Testis (tissue), 2 donors: Measurements from ENCODE around the gene SELENOS.

ENCODE experiments used
- POLR2A ChIP-seq: fragments of 450-650 bp; IDR thresholded peaks from one replicate; pipeline ENCODE4 v1.6.1; 2017; ENCODE audit warnings: antibody characterized with exemption, mild to moderate bottlenecking, moderate library complexity
- TF ChIP-seq, protein P1 (sequence below), 3 experiments: fragments of 450-650 bp in 2 of 3; fragments of 200-600 bp in 1 of 3; sonication (generic) in 1 of 3; IDR thresholded peaks; one replicate each; pipeline ENCODE4 v1.5.1; 2016 to 2019; ENCODE audit warnings: antibody characterized with exemption in 3 of 3, mild to moderate bottlenecking in 2 of 3, moderate library complexity in 1 of 3

- TF ChIP-seq POLR2A = no peak
- TF ChIP-seq, protein P1, sequence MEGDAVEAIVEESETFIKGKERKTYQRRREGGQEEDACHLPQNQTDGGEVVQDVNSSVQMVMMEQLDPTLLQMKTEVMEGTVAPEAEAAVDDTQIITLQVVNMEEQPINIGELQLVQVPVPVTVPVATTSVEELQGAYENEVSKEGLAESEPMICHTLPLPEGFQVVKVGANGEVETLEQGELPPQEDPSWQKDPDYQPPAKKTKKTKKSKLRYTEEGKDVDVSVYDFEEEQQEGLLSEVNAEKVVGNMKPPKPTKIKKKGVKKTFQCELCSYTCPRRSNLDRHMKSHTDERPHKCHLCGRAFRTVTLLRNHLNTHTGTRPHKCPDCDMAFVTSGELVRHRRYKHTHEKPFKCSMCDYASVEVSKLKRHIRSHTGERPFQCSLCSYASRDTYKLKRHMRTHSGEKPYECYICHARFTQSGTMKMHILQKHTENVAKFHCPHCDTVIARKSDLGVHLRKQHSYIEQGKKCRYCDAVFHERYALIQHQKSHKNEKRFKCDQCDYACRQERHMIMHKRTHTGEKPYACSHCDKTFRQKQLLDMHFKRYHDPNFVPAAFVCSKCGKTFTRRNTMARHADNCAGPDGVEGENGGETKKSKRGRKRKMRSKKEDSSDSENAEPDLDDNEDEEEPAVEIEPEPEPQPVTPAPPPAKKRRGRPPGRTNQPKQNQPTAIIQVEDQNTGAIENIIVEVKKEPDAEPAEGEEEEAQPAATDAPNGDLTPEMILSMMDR (IDR thresholded peaks at IDR 0.05) = no peak
These were observed 24.4 kb downstream of the SELENOS start for GRCh38 chr15:101252836-101253235.
